Tibial nerve (tissue), 4 donors: ENCODE data around the gene PGPEP1. TPM values are rescaled to one million over a fixed set of nuclear protein-coding genes. Genes with fewer than 3 reads are reported as not detected.

Source experiments
- DNase-seq, 2 donors: peaks; one replicate each; pipeline ENCODE4 v3.0.0-alpha.2; 2019; ENCODE audit warnings: low spot score in 2 of 2
- H3K27ac ChIP-seq, 4 donors: fragments of 200-600 bp; sonication (generic) in 3 of 4; one replicate each; pipeline ENCODE4 v1.5.1; 2017 to 2019; ENCODE audit warnings: mild to moderate bottlenecking in 1 of 4
- H3K27me3 ChIP-seq, 2 donors: fragments of 200-600 bp; sonication (generic) in 1 of 2; one replicate each; pipeline versions ENCODE4 v1.5.1 to v1.6.0; 2017 to 2019
- H3K36me3 ChIP-seq, 3 donors: fragments of 200-600 bp; sonication (generic); one replicate each; pipeline ENCODE4 v1.5.1; 2018 to 2019
- H3K4me1 ChIP-seq, 4 donors: fragments of 200-600 bp; sonication (generic) in 3 of 4; one replicate each; pipeline ENCODE4 v1.5.1; 2017 to 2019
- H3K4me3 ChIP-seq, 4 donors: fragments of 200-600 bp; sonication (generic) in 3 of 4; one replicate each; pipeline ENCODE4 v1.5.1; 2017 to 2019; ENCODE audit warnings: mild to moderate bottlenecking in 1 of 4, moderate library complexity in 1 of 4
- H3K9me3 ChIP-seq, 4 donors: fragments of 200-600 bp; sonication (generic) in 3 of 4; one replicate each; pipeline ENCODE4 v1.5.1; 2017 to 2019
- EP300 ChIP-seq, 2 donors: sonication (generic); formaldehyde crosslinking; IDR thresholded peaks; one replicate each; pipeline ENCODE4 v1.6.1; 2017; ENCODE audit warnings: antibody characterized with exemption in 2 of 2, mild to moderate bottlenecking in 1 of 2
- POLR2A ChIP-seq, 2 donors: fragments of 450-650 bp; IDR thresholded peaks; one replicate each; pipeline ENCODE4 v1.6.1; 2017; ENCODE audit warnings: antibody characterized with exemption in 2 of 2, mild to moderate bottlenecking in 2 of 2, moderate library complexity in 2 of 2
- WGBS, 2 donors: methylation state at CpG; one replicate each; pipeline ENCODE4 v1.1.5; 2018; 5-methylcytosine and 5-hydroxymethylcytosine counted together
- total RNA-seq, 4 donors: library from RNA; depleted of rRNA; stranded (reverse); fragments of >200 nt; gene quantifications; one replicate each; pipeline ENCODE4 v1.1.0, GENCODE V29; 2016
- TF ChIP-seq, protein P1 (sequence below), 5 experiments: fragments of 200-600 bp in 3 of 5; fragments of 450-650 bp in 2 of 5; sonication (generic) in 3 of 5; IDR thresholded peaks; one replicate each; pipeline ENCODE4 v1.5.1; 2016 to 2019; ENCODE audit warnings: antibody characterized with exemption in 5 of 5, mild to moderate bottlenecking in 3 of 5, moderate library complexity in 2 of 5

Gene PGPEP1
- total RNA-seq, 4 donors from 2014 or later, result 15.9 to 27.9 (median 20.1) TPM

DNA sequence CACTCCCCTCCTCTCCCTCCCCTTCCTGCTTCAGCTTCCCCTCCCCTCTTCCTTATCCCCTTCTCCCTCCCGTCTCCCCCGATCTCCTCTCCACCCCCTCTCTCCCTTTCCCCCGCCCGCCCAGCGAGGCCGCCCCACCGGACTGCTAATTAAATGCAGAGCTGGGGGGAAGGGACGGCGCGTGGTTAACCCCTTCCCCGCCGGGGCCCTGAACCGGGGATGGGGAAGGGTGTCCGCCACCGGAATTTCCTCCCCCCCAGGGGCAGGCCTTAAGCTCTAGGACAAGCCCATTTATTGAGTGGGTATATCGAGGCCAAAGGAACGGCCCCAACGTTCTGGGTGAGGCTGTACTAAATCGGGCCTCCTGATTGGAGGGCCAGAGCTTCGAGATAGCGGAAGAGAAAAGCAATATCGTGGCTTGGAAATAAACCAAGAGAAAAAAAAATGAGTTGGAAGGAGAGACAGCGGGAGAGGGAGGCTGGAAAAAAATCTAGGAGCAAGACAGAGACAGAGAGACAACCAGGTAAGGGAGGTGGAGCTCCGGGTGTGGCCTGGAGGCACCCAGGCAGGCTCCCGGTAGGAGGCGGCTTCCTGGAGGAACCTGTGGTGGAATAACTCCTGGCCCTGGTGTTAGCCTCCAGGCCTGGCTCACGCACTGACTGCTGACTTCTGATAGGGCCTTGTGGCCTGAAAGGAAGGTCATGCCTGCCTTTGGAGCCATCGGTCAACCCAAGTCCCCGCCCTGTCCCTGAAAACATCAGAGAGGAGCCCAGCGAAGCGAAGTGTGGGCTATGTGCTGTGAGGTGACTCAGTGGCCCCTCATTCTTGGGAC, 47.4 kb upstream of the PGPEP1 start:
- no peaks in the 10 kb centered on the region for H3K9me3 ChIP-seq
- no peaks in the 10 kb centered on the region for H3K27me3 ChIP-seq
- H3K4me3 ChIP-seq, result peak overlapping the region; percentile 67 to 92 (median 74)
- no peaks in the 10 kb centered on the region for H3K36me3 ChIP-seq
- DNase-seq, result peak; percentile 74 to 83
- WGBS, 2 donors, result 5 to 6% methylated on average over 26 to 31 of the region's 31 CpGs
- TF ChIP-seq, protein P1, sequence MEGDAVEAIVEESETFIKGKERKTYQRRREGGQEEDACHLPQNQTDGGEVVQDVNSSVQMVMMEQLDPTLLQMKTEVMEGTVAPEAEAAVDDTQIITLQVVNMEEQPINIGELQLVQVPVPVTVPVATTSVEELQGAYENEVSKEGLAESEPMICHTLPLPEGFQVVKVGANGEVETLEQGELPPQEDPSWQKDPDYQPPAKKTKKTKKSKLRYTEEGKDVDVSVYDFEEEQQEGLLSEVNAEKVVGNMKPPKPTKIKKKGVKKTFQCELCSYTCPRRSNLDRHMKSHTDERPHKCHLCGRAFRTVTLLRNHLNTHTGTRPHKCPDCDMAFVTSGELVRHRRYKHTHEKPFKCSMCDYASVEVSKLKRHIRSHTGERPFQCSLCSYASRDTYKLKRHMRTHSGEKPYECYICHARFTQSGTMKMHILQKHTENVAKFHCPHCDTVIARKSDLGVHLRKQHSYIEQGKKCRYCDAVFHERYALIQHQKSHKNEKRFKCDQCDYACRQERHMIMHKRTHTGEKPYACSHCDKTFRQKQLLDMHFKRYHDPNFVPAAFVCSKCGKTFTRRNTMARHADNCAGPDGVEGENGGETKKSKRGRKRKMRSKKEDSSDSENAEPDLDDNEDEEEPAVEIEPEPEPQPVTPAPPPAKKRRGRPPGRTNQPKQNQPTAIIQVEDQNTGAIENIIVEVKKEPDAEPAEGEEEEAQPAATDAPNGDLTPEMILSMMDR (IDR thresholded peaks at IDR 0.05), result no peak
- peak in 1 of 2 donors; percentile 33 for TF ChIP-seq POLR2A (IDR thresholded peaks at IDR 0.05)
- H3K4me1 ChIP-seq, result peaks cover 0 to 43% (median 24%) of the 10 kb centered on the region in 4 donors
- peak overlapping the region; percentile 96 to 100 (median 98) for H3K27ac ChIP-seq

DNA sequence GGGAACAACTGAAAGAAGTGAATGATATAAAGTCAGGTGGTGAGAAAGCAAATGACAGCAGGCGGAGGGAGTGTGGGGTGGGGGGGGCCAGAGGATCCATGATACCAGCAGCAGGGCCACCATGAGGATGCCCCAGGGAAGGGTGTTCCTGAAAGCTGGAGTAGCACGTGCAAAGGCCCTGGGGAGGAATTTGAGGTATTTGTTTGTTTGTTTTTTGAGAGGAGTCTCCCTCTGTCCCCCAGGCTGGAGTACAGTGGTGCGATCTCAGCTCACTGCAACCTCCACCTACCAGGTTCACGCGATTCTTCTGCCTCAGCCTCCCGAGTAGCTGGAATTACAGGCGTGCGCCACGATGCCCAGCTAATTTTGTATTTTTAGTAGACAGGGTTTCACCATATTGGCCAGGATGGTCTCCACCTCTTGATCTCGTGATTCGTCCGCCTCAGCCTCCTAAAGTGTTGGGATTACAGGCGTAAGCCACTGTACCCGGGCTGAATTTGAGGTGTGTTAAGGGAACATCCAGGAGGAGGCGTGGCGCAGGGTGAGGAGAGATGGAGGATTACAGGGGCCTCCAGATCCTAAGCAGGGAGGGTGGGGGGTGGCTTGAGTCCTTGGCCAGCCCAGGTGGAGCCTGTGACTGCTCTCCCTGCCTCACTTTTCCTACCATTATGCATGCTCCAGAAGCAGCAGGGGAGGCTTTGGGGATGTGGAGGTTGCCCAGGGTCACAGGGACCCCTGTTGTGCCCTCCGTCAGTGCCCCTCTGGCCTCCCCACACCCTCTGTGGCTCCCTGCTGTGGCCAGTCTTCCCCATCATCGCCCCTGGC, 46.5 kb upstream of the PGPEP1 start:
- H3K9me3 ChIP-seq, result no peaks in the 10 kb centered on the region
- peak overlapping the region; percentile 96 to 100 (median 98) for H3K27ac ChIP-seq
- TF ChIP-seq EP300 (IDR thresholded peaks at IDR 0.05) (no peak), POLR2A (IDR thresholded peaks at IDR 0.05) (no peak)
- TF ChIP-seq, protein P1 (IDR thresholded peaks at IDR 0.05), result no peak
- H3K27me3 ChIP-seq, result no peaks in the 10 kb centered on the region
- WGBS, 2 donors, result 50 to 60% methylated on average over 18 of the region's 18 CpGs
- peaks cover 0 to 39% (median 24%) of the 10 kb centered on the region in 4 donors for H3K4me1 ChIP-seq
- H3K36me3 ChIP-seq, result no peaks in the 10 kb centered on the region
- no peak for DNase-seq
- peak overlapping the region in 1 of 4 donors; percentile 77 for H3K4me3 ChIP-seq

DNA sequence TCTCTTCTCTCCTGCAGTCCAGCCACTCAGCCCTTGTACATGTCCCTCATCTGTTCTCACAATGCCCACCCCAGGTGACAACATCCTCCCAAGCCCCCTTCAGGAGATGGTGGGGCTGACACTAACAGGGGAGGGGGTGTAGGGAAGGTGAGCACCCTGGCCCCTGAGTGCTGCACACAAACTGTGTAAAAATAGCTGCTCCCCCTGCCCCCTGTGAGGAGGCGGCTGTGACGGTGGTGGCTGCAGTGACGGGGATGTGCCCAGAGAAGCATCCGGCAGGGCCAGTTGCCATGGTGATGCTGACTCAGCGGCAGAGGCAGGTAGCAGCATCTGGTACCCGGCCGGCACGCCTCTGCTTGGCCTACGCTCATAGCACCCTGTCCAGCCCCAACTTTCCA, 45.9 kb upstream of the PGPEP1 start:
- H3K27me3 ChIP-seq, result no peaks in the 10 kb centered on the region
- peak overlapping the region; percentile 96 to 100 (median 98) for H3K27ac ChIP-seq
- TF ChIP-seq, protein P1 (IDR thresholded peaks at IDR 0.05), result no peak
- TF ChIP-seq POLR2A (IDR thresholded peaks at IDR 0.05) (no peak), EP300 (IDR thresholded peaks at IDR 0.05) (no peak)
- H3K36me3 ChIP-seq, result no peaks in the 10 kb centered on the region
- no peak for DNase-seq
- H3K4me1 ChIP-seq, result peaks cover 0 to 39% (median 24%) of the 10 kb centered on the region in 4 donors
- no peaks in the 10 kb centered on the region for H3K9me3 ChIP-seq
- no peak overlapping the region for H3K4me3 ChIP-seq
- 56% methylated on average over 9 of the region's 9 CpGs; no CpG with 5 or more reads in 1 of the 2 donors for WGBS, 2 donors

DNA sequence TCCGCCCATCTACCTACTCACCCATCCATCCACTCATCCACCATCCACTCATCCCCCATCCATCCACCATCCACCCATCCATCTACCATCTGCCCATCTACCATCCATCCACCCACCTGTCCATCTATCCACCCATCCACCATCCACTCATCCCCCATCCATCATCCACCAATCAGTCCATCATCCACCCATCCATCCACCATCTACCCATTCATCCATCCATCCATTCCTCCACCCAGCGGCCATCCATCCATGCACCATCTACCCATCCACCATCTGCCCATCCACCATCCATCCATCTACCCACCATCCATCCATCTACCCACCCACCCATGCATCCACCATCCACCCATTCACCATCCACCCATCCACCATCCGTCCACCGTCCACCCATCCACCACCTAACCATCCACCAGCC, 45.4 kb upstream of the PGPEP1 start:
- H3K4me1 ChIP-seq, result peaks cover 0 to 34% (median 23%) of the 10 kb centered on the region in 4 donors
- peak overlapping the region in 1 of 4 donors; percentile 97 for H3K27ac ChIP-seq
- H3K4me3 ChIP-seq, result no peak overlapping the region

More for the DNA sequence above, 45.4 kb upstream of the PGPEP1 start:
- Histone ChIP-seq H3K9me3 (no peaks in the 10 kb centered on the region), H3K36me3 (no peaks in the 10 kb centered on the region), H3K27me3 (no peaks in the 10 kb centered on the region)
- WGBS, 2 donors, result 80 to 98% methylated on average over 4 of the region's 4 CpGs
- TF ChIP-seq POLR2A (IDR thresholded peaks at IDR 0.05) (no peak), EP300 (IDR thresholded peaks at IDR 0.05) (no peak)
- TF ChIP-seq, protein P1 (IDR thresholded peaks at IDR 0.05), result no peak
- no peak for DNase-seq
